ENCODE results near the gene C22orf31.

The C22orf31 gene

GRCh38 chr22:29014293-29014692 is 47.3 kb downstream of the C22orf31 start:
- Histone ChIP-seq H3K27me3 (no peaks in the 10 kb centered on the region), H3K4me1 (no peaks in the 10 kb centered on the region; the same call in 1 of the 2 replicates), H3K36me3 (no peaks in the 10 kb centered on the region), H3K9me3 (no peaks in the 10 kb centered on the region), H3K4me3 (ENCODE audit: low read depth, low read length) (no peak overlapping the region)
- peak; percentile 18 for DNase-seq
- no peak for TF ChIP-seq CTCF (IDR thresholded peaks at IDR 0.05; ENCODE audit: low read depth, low read length)

DNA sequence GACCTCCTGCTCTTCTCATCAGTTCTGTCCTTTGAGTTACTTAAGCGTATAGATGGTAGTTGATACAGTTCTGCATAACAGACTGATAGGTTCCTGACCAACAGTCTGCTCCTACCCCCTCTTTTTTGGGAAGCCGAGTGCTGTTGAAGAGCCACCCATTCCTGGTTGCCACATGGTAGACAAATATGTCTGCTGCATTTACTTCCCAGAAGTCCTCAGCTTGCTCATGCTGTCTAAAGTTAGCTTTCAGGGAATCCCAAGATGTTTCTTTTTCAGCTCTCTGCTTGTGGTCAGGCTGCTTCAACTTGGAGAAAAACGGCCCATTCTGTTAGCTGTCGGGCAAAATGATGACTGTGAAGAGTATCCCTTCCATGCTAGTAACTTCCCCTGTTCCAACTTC is 48.7 kb downstream of the C22orf31 start:
- TF ChIP-seq CTCF (IDR thresholded peaks at IDR 0.05; ENCODE audit: low read depth, low read length), result no peak

GRCh38 chr22:29012101-29012433 is 49.6 kb downstream of the C22orf31 start:
- Histone ChIP-seq H3K27me3 (no peaks in the 10 kb centered on the region), H3K9me3 (no peaks in the 10 kb centered on the region), H3K4me1 (no peaks in the 10 kb centered on the region; the same call in 1 of the 2 replicates), H3K4me3 (ENCODE audit: low read depth, low read length) (no peak overlapping the region), H3K36me3 (no peaks in the 10 kb centered on the region)
- DNase-seq, result no peak
- no peak for TF ChIP-seq CTCF (IDR thresholded peaks at IDR 0.05; ENCODE audit: low read depth, low read length)

More for the DNA sequence above, 48.7 kb downstream of the C22orf31 start:
- Histone ChIP-seq H3K36me3 (no peaks in the 10 kb centered on the region), H3K4me3 (ENCODE audit: low read depth, low read length) (no peak overlapping the region), H3K27me3 (no peaks in the 10 kb centered on the region), H3K9me3 (no peaks in the 10 kb centered on the region), H3K4me1 (no peaks in the 10 kb centered on the region; the same call in 1 of the 2 replicates)
- DNase-seq, result no peak

DNA sequence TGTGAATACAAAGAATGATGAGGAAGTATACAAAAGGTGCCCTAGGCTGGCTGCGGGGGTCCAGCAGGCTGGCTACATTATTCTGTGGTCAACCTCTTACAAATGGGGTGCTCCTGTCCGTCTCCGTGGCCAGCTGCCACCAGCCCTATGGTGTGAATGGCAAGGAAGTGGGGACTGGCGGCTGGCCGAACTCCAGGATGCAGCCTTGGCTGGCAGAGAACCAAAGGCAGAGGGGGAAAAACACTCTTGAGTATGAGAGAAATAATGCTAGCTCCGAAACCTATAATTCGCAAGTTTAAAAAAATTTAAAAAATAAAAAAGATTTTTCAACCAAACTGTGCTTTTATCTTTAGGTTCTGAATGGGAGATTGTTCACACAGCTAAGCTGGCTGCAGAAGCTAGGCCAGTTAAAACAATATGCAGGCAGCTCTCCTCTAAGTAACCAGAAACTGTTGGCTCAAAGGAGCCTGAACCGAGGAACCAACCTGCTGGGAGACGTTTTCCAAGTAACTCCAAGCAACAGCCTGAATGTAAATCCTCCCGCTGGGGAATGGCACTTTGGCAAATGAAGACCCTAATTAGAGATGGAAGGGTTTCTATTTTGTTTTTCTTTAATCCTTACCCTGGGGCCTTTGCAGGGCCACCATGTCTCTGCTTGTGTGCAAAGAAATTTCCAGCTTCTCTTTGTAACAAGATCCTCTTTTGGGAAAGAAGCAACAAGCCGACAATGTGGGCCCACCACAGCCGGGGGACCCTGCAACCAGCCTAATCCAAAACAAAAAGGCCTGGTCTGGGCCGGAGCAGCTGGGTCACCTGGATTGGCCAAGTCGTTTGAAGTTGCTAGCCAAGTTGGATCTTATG is 50.2 kb downstream of the C22orf31 start:
- Histone ChIP-seq H3K4me3 (ENCODE audit: low read depth, low read length) (no peak overlapping the region), H3K9me3 (no peaks in the 10 kb centered on the region), H3K36me3 (no peaks in the 10 kb centered on the region), H3K27me3 (no peaks in the 10 kb centered on the region), H3K4me1 (no peaks in the 10 kb centered on the region; the same call in none of the 2 replicates)
- no peak for TF ChIP-seq CTCF (IDR thresholded peaks at IDR 0.05; ENCODE audit: low read depth, low read length)
- DNase-seq, result no peak

- DNase-seq, result no peak
- H3K36me3 ChIP-seq, result no peaks in the 10 kb centered on the region
- peaks cover 3% of the 10 kb centered on the region for H3K4me1 ChIP-seq
Measured at GRCh38 chr22:29009148-29009547, 52.5 kb downstream of the C22orf31 start.

More at GRCh38 chr22:29009148-29009547, 52.5 kb downstream of the C22orf31 start:
- H3K9me3 ChIP-seq, result no peaks in the 10 kb centered on the region
- no peak overlapping the region for H3K4me3 ChIP-seq (ENCODE audit: low read depth, low read length)
- H3K27me3 ChIP-seq, result no peaks in the 10 kb centered on the region
- TF ChIP-seq CTCF (IDR thresholded peaks at IDR 0.05; ENCODE audit: low read depth, low read length), result no peak
